Measurements from ENCODE around the gene NIN.

GRCh38 chr14:50679674-50680073 lies 151.3 kb downstream of the NIN start:
- TF ChIP-seq EP300 (IDR thresholded peaks at IDR 0.05; ENCODE audit: borderline replicate concordance) (no peak), REST (IDR thresholded peaks at IDR 0.05; ENCODE audit: low read depth) (no peak), MAX (IDR thresholded peaks at IDR 0.05) (no peak), ZBTB7A (IDR thresholded peaks at IDR 0.05; ENCODE audit: low read depth) (no peak), TEAD4 (IDR thresholded peaks at IDR 0.05) (no peak), YY1 (IDR thresholded peaks at IDR 0.05; ENCODE audit: low read depth) (no peak), RAD21 (IDR thresholded peaks at IDR 0.05; ENCODE audit: low read depth) (no peak)

Data from Ishikawa (cell line).